PC-3 (cell line): ENCODE measurements around the gene SCRG1. TPM values are rescaled to one million over a fixed set of nuclear protein-coding genes. Genes with fewer than 3 reads are reported as not detected.

Source experiments
- ATAC-seq: fragments of 200-7000 bp; cut with Tn5 transposase; 2 replicates; pipeline ENCODE4 v1.9.1; 2020; ENCODE audit warnings: mild to moderate bottlenecking, moderate library complexity
- BruUV-seq: library from RNA; stranded (reverse); fragments of 400-500 nt; replicated peaks from 2 replicates; lab custom pipeline; 2021; lab: Mats Ljungman, UMichigan
- CTCF ChIA-PET: fragments of 300-600 bp; sonication (Branson Sonifier 250); formaldehyde crosslinking; loops from one replicate; lab custom pipeline; 2022; ENCODE audit warnings: antibody characterized with exemption; lab: Charles Lee
- POLR2A ChIA-PET: fragments of 300-600 bp; sonication (Branson Sonifier 250); formaldehyde crosslinking; loops from one replicate; lab custom pipeline; 2022; ENCODE audit warnings: antibody characterized with exemption; ENCODE audit not compliant: unreplicated experiment; lab: Charles Lee
- DNase-seq: peaks from one replicate; pipeline ENCODE4 v3.0.0-alpha.2; 2015
- H2AFZ ChIP-seq: fragments of 300-600 bp; sonication (generic); 2 replicates; pipeline ENCODE4 v1.6.0; 2016; ENCODE audit warnings: antibody characterized with exemption, low read length
- H3F3A ChIP-seq: fragments of 300-600 bp; sonication (generic); one replicate; pipeline ENCODE4 v1.6.0; 2017; ENCODE audit warnings: antibody characterized with exemption, low read length, control low read depth, mild to moderate bottlenecking; ENCODE audit not compliant: unreplicated experiment
- H3K27ac ChIP-seq: fragments of 300-600 bp; sonication (generic); 2 replicates; pipeline ENCODE4 v1.5.1; 2016; ENCODE audit warnings: mild to moderate bottlenecking, low read length
- H3K27me3 ChIP-seq: fragments of 300-600 bp; sonication (generic); 2 replicates; pipeline ENCODE4 v1.6.1; 2016; ENCODE audit warnings: low read length, mixed read lengths
- H3K36me3 ChIP-seq: fragments of 300-600 bp; sonication (generic); 2 replicates; pipeline ENCODE4 v1.6.1; 2016; ENCODE audit warnings: low read depth, mixed run types, low read length, mixed read lengths
- H3K4me1 ChIP-seq: fragments of 300-600 bp; sonication (generic); 2 replicates; pipeline ENCODE4 v1.5.1; 2016; ENCODE audit warnings: low read length; ENCODE audit not compliant: insufficient read depth
- H3K4me2 ChIP-seq: fragments of 300-600 bp; sonication (generic); 2 replicates; pipeline ENCODE4 v1.6.0; 2016; ENCODE audit warnings: low read length
- H3K4me3 ChIP-seq: fragments of 300-600 bp; sonication (generic); 2 replicates; pipeline ENCODE4 v1.5.1; 2016; ENCODE audit warnings: mild to moderate bottlenecking, low read length, mixed read lengths
- H3K79me2 ChIP-seq: fragments of 300-600 bp; sonication (generic); 2 replicates; pipeline ENCODE4 v1.6.1; 2017; ENCODE audit warnings: low read length, mixed read lengths
- H3K9ac ChIP-seq: fragments of 300-600 bp; sonication (generic); 2 replicates; pipeline ENCODE4 v1.6.0; 2016; ENCODE audit warnings: mild to moderate bottlenecking, low read length
- H3K9me2 ChIP-seq: fragments of 300-600 bp; sonication (generic); replicated peaks from 2 replicates; pipeline ENCODE4 v1.6.1; 2016; ENCODE audit warnings: mixed run types, low read length, mixed read lengths
- H3K9me3 ChIP-seq: fragments of 300-600 bp; sonication (generic); 2 replicates; pipeline ENCODE4 v1.6.1; 2016; ENCODE audit warnings: low read length, mixed read lengths
- H4K20me1 ChIP-seq: fragments of 300-600 bp; sonication (generic); 2 replicates; pipeline ENCODE4 v1.6.1; 2016; ENCODE audit warnings: low read length, mixed read lengths
- CTCF ChIP-seq: fragments of 300-600 bp; sonication (generic); conservative IDR thresholded peaks from 2 replicates; pipeline ENCODE4 v1.5.1; 2017; ENCODE audit warnings: antibody characterized with exemption, low read depth, mild to moderate bottlenecking, low read length
- EZH2 ChIP-seq: fragments of 300-600 bp; sonication (generic); IDR thresholded peaks from one replicate; pipeline ENCODE4 v1.6.1; 2017; ENCODE audit warnings: antibody characterized with exemption, mild to moderate bottlenecking, low read length; ENCODE audit not compliant: unreplicated experiment
- EZH2phosphoT487 ChIP-seq: fragments of 300-600 bp; sonication (generic); IDR thresholded peaks from 2 replicates; pipeline ENCODE4 v1.6.1; 2018; ENCODE audit warnings: mild to moderate bottlenecking, antibody characterized with exemption, low read length, borderline replicate concordance
- intact Hi-C: fragments of 100-400 bp; cut with micrococcal nuclease; formaldehyde crosslinking; loops from 2 replicates; pipeline ENCODE4 v1.9.0; 2023
- total RNA-seq: library from RNA; depleted of rRNA; stranded (reverse); fragments of >200 nt; gene quantifications from 2 replicates; pipeline ENCODE4 v1.2.3, GENCODE V29; 2014

SCRG1 gene
- total RNA-seq, 1 experiment from 2014 or later: not detected

- ChIA-PET POLR2A (no interaction called here), CTCF (no interaction called here)
- H3K79me2 ChIP-seq: no peaks in the 10 kb centered on the region
- no peak for DNase-seq
- BruUV-seq: no TSS peak
- no peak overlapping the region for H3K27ac ChIP-seq
- H3K4me1 ChIP-seq: no peaks in the 10 kb centered on the region
- TF ChIP-seq EZH2: no peak
- no peak for TF ChIP-seq EZH2phosphoT487
- no peak for TF ChIP-seq CTCF
- no peaks in the 10 kb centered on the region for H3K9me2 ChIP-seq
- H3F3A ChIP-seq: no peaks in the 10 kb centered on the region
- no peak overlapping the region for H3K4me3 ChIP-seq
- H3K27me3 ChIP-seq: no peaks in the 10 kb centered on the region
- H3K4me2 ChIP-seq: no peak overlapping the region
- no peak overlapping the region for H3K9ac ChIP-seq
- ATAC-seq: no peak
- intact Hi-C loops: no loop called here
- no peaks in the 10 kb centered on the region for H3K36me3 ChIP-seq
- no peaks in the 10 kb centered on the region for H4K20me1 ChIP-seq
- H2AFZ ChIP-seq: no peak overlapping the region
- H3K9me3 ChIP-seq: no peaks in the 10 kb centered on the region
These were observed 34.5 kb upstream of the SCRG1 start for GRCh38 chr4:173433447-173433846.

GRCh38 chr4:173432430-173432829 is 33.5 kb upstream of the SCRG1 start:
- ATAC-seq: no peak
- H3K79me2 ChIP-seq: no peaks in the 10 kb centered on the region
- H4K20me1 ChIP-seq: no peaks in the 10 kb centered on the region
- intact Hi-C loops: no loop called here
- no peaks in the 10 kb centered on the region for H3K36me3 ChIP-seq
- ChIA-PET CTCF (no interaction called here), POLR2A (no interaction called here)
- no peak overlapping the region for H3K4me2 ChIP-seq
- H3K9ac ChIP-seq: no peak overlapping the region
- H3K4me1 ChIP-seq: no peaks in the 10 kb centered on the region
- no peak for TF ChIP-seq EZH2phosphoT487
- TF ChIP-seq EZH2: no peak
- TF ChIP-seq CTCF: no peak
- no TSS peak for BruUV-seq
- H3K9me3 ChIP-seq: no peaks in the 10 kb centered on the region
- no peak for DNase-seq
- H3K4me3 ChIP-seq: no peak overlapping the region
- H3F3A ChIP-seq: no peaks in the 10 kb centered on the region
- H3K9me2 ChIP-seq: no peaks in the 10 kb centered on the region
- no peak overlapping the region for H3K27ac ChIP-seq
- H2AFZ ChIP-seq: no peak overlapping the region
- H3K27me3 ChIP-seq: no peaks in the 10 kb centered on the region

GRCh38 chr4:173426064-173426463 is 27.1 kb upstream of the SCRG1 start:
- intact Hi-C loops: no loop called here
- no peaks in the 10 kb centered on the region for H3K27me3 ChIP-seq
- CTCF ChIA-PET: no interaction called here
- no peaks in the 10 kb centered on the region for H3K79me2 ChIP-seq
- POLR2A ChIA-PET: no interaction called here
- TF ChIP-seq EZH2phosphoT487 (no peak), CTCF (no peak), EZH2 (no peak)
- H3K4me3 ChIP-seq: no peak overlapping the region
- H3K36me3 ChIP-seq: no peaks in the 10 kb centered on the region
- no peaks in the 10 kb centered on the region for H4K20me1 ChIP-seq
- no peak overlapping the region for H3K27ac ChIP-seq
- H3K4me1 ChIP-seq: peaks cover 6% of the 10 kb centered on the region; the same call in 1 of the 2 replicates
- no TSS peak for BruUV-seq
- no peak overlapping the region for H3K4me2 ChIP-seq
- no peaks in the 10 kb centered on the region for H3K9me2 ChIP-seq
- no peak overlapping the region for H3K9ac ChIP-seq
- no peaks in the 10 kb centered on the region for H3K9me3 ChIP-seq
- H3F3A ChIP-seq: no peaks in the 10 kb centered on the region
- DNase-seq (no peak), ATAC-seq (no peak)
- H2AFZ ChIP-seq: no peak overlapping the region
